ENCODE results near the gene THRA.

THRA gene

DNA sequence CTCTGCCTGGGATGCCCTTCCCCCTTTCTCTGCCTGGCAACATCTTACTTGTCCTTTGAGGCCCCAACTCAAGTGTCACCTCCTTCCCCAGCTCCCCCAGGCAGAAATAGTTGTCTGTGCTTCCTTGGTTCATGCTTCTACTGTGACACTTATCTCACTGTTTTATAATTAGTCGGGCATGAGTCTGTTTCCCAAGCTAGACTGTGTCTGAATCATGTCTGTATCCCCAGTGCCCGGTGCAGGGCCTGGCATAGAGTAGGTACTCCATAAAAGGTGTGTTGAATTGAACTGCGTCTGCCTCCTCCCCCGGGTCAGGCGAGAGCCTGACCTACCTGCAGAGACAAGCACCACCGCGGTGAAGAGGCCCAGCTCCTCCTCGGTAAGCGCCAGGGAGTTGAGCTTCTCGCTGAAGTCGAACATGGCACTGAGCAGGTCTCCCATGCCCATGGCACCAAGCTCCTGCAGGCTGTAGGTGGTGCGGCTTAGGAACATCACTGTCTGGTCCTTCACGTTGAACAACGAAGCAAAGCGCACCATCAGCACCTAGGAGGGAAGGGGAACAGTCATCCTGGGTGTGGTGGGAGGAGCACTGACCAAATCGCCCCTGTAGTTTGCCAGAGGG, 30.9 kb downstream of the THRA start:
- Histone ChIP-seq H3K79me2 (ENCODE audit: insufficient read depth, low read length) (no peaks in the 10 kb centered on the region; the same call in 1 of the 2 replicates), H3K4me1 (ENCODE audit: insufficient read depth, low read length, poor library complexity, severe bottlenecking) (peaks cover 38% of the 10 kb centered on the region), H4K20me1 (ENCODE audit: insufficient read depth, low read length, poor library complexity, severe bottlenecking) (no peaks in the 10 kb centered on the region), H3K9me3 (ENCODE audit: insufficient read depth, low read depth, low read length) (no peaks in the 10 kb centered on the region), H3F3A (ENCODE audit: low read depth) (no peaks in the 10 kb centered on the region), H3K9me2 (replicated peaks; ENCODE audit: low read depth, low read length) (no peaks in the 10 kb centered on the region), H3K36me3 (ENCODE audit: insufficient read depth, low read length) (peaks cover 9% of the 10 kb centered on the region; the same call in 1 of the 2 replicates), H3K4me3 (ENCODE audit: low read length, poor library complexity, severe bottlenecking) (no peak overlapping the region), H3K4me2 (ENCODE audit: low read depth, low read length, poor library complexity, severe bottlenecking) (no peak overlapping the region), H2AFZ (ENCODE audit: low read length) (no peak overlapping the region), H3K27me3 (ENCODE audit: insufficient read depth, low read length, poor library complexity, severe bottlenecking) (no peaks in the 10 kb centered on the region), H3K9ac (ENCODE audit: low read depth, low read length, poor library complexity, severe bottlenecking) (no peak overlapping the region)
- TF ChIP-seq, protein P1, sequence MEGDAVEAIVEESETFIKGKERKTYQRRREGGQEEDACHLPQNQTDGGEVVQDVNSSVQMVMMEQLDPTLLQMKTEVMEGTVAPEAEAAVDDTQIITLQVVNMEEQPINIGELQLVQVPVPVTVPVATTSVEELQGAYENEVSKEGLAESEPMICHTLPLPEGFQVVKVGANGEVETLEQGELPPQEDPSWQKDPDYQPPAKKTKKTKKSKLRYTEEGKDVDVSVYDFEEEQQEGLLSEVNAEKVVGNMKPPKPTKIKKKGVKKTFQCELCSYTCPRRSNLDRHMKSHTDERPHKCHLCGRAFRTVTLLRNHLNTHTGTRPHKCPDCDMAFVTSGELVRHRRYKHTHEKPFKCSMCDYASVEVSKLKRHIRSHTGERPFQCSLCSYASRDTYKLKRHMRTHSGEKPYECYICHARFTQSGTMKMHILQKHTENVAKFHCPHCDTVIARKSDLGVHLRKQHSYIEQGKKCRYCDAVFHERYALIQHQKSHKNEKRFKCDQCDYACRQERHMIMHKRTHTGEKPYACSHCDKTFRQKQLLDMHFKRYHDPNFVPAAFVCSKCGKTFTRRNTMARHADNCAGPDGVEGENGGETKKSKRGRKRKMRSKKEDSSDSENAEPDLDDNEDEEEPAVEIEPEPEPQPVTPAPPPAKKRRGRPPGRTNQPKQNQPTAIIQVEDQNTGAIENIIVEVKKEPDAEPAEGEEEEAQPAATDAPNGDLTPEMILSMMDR (conservative IDR thresholded peaks at IDR 0.05; ENCODE audit: low read length): no peak
- no peak for TF ChIP-seq EZH2phosphoT487 (IDR thresholded peaks at IDR 0.05; ENCODE audit: borderline replicate concordance)

DNA sequence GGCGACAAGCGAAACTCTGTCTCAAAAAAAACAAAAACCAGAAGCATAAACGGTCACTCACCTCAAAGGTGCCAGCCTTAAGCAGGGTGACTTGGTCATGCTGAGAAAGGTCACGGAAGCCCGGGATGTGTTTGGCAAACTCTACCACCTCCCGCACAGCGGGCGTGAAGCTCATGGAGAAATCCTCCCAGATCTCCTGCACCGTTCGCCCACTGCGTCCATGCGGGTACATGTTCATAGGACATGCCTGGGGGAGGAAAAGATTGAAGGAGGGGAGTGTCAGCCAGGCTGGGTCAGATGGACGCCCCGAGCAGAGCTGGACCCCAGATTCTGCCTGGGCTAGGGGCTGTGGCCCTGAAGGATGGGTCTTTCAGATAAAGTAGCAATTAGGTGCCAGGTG, 32.1 kb downstream of the THRA start:
- Histone ChIP-seq H3K4me1 (ENCODE audit: insufficient read depth, low read length, poor library complexity, severe bottlenecking) (peaks cover 46% of the 10 kb centered on the region), H3K9me3 (ENCODE audit: insufficient read depth, low read depth, low read length) (no peaks in the 10 kb centered on the region), H3K27me3 (ENCODE audit: insufficient read depth, low read length, poor library complexity, severe bottlenecking) (no peaks in the 10 kb centered on the region), H3K36me3 (ENCODE audit: insufficient read depth, low read length) (no peaks in the 10 kb centered on the region; the same call in 1 of the 2 replicates), H3K79me2 (ENCODE audit: insufficient read depth, low read length) (peaks cover 6% of the 10 kb centered on the region; the same call in 1 of the 2 replicates), H4K20me1 (ENCODE audit: insufficient read depth, low read length, poor library complexity, severe bottlenecking) (peaks cover 5% of the 10 kb centered on the region), H3K9me2 (replicated peaks; ENCODE audit: low read depth, low read length) (no peaks in the 10 kb centered on the region), H3F3A (ENCODE audit: low read depth) (no peaks in the 10 kb centered on the region), H2AFZ (ENCODE audit: low read length) (no peak overlapping the region), H3K4me2 (ENCODE audit: low read depth, low read length, poor library complexity, severe bottlenecking) (no peak overlapping the region), H3K4me3 (ENCODE audit: low read length, poor library complexity, severe bottlenecking) (no peak overlapping the region), H3K9ac (ENCODE audit: low read depth, low read length, poor library complexity, severe bottlenecking) (no peak overlapping the region)
- no peak for TF ChIP-seq EZH2phosphoT487 (IDR thresholded peaks at IDR 0.05; ENCODE audit: borderline replicate concordance)
- TF ChIP-seq, protein P1 (conservative IDR thresholded peaks at IDR 0.05; ENCODE audit: low read length): no peak

DNA sequence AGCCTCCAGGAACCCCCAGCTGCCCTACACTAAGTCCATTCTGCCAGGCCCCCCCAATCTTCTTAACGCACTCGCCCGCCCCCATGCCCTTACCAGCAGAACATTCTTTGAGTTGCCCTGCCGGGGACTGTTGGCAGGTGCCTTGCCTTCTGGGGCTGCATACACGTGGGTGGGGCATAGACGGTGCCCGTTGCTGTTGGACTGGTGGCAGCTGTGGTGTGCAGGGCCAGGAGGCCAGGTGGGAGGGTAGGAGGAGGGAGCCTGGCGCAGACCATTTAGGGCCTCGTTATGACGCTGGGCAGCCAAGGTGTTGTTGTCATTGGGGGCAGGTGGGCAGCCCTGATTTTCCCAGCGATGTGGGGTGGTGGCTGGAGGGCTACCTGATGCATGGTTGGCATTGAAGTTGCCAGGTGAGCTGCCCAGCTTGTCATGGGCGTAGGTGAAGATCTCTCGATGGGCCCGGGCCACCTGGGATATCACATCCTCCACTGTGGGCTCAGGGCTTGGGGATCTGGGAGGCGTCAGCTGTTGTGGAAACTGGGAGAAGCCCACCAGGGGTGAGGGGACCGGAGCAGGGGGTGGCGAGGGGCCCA, 32.7 kb downstream of the THRA start:
- Histone ChIP-seq H3K36me3 (ENCODE audit: insufficient read depth, low read length) (no peaks in the 10 kb centered on the region; the same call in 1 of the 2 replicates), H3K4me2 (ENCODE audit: low read depth, low read length, poor library complexity, severe bottlenecking) (peak overlapping the region; percentile 96)

More for the DNA sequence above, 32.7 kb downstream of the THRA start:
- Histone ChIP-seq H2AFZ (ENCODE audit: low read length) (no peak overlapping the region), H3K79me2 (ENCODE audit: insufficient read depth, low read length) (peaks cover 11% of the 10 kb centered on the region; the same call in 1 of the 2 replicates), H4K20me1 (ENCODE audit: insufficient read depth, low read length, poor library complexity, severe bottlenecking) (peaks cover 7% of the 10 kb centered on the region), H3K4me3 (ENCODE audit: low read length, poor library complexity, severe bottlenecking) (peak overlapping the region; percentile 31), H3F3A (ENCODE audit: low read depth) (no peaks in the 10 kb centered on the region), H3K9me3 (ENCODE audit: insufficient read depth, low read depth, low read length) (no peaks in the 10 kb centered on the region), H3K9me2 (replicated peaks; ENCODE audit: low read depth, low read length) (no peaks in the 10 kb centered on the region), H3K9ac (ENCODE audit: low read depth, low read length, poor library complexity, severe bottlenecking) (no peak overlapping the region), H3K27me3 (ENCODE audit: insufficient read depth, low read length, poor library complexity, severe bottlenecking) (no peaks in the 10 kb centered on the region), H3K4me1 (ENCODE audit: insufficient read depth, low read length, poor library complexity, severe bottlenecking) (peaks cover 48% of the 10 kb centered on the region)
- TF ChIP-seq, protein P1 (conservative IDR thresholded peaks at IDR 0.05; ENCODE audit: low read length): no peak
- no peak for TF ChIP-seq EZH2phosphoT487 (IDR thresholded peaks at IDR 0.05; ENCODE audit: borderline replicate concordance)

Data from Loucy (cell line).